ENCODE results near the gene AXIN1. TPM values are rescaled to one million over a fixed set of nuclear protein-coding genes. Genes with fewer than 3 reads are reported as not detected.

The AXIN1 gene
- total RNA-seq, 2 donors from 2014 or later: 14.8 TPM

- Histone ChIP-seq H3K4me1 (peaks cover 56% of the 10 kb centered on the region), H3K27me3 (no peaks in the 10 kb centered on the region), H3K4me3 (peak overlapping the region in 1 of 2 donors; percentile 56), H3K27ac (peak overlapping the region; percentile 32 to 90 (median 85)), H3K9me3 (no peaks in the 10 kb centered on the region), H3K36me3 (replicated peaks in 1 of 2; ENCODE audit: insufficient read depth in 1 of 2, low read depth in 2 of 2) (peaks cover 0 to 5% of the 10 kb centered on the region in 2 donors)
- no peak for ATAC-seq
- 43 to 52% methylated on average over 22 to 48 of the region's 48 CpGs for WGBS, 2 donors
- peak in 1 of 4 donors; percentile 38 for DNase-seq
- TF ChIP-seq POLR2A (IDR thresholded peaks at IDR 0.05) (no peak), CTCF (IDR thresholded peaks at IDR 0.05) (no peak)
- intact Hi-C loops (cut with DNase I): no loop called here
These were observed 67.1 kb downstream of the AXIN1 start for GRCh38 chr16:285146-286055.

DNA sequence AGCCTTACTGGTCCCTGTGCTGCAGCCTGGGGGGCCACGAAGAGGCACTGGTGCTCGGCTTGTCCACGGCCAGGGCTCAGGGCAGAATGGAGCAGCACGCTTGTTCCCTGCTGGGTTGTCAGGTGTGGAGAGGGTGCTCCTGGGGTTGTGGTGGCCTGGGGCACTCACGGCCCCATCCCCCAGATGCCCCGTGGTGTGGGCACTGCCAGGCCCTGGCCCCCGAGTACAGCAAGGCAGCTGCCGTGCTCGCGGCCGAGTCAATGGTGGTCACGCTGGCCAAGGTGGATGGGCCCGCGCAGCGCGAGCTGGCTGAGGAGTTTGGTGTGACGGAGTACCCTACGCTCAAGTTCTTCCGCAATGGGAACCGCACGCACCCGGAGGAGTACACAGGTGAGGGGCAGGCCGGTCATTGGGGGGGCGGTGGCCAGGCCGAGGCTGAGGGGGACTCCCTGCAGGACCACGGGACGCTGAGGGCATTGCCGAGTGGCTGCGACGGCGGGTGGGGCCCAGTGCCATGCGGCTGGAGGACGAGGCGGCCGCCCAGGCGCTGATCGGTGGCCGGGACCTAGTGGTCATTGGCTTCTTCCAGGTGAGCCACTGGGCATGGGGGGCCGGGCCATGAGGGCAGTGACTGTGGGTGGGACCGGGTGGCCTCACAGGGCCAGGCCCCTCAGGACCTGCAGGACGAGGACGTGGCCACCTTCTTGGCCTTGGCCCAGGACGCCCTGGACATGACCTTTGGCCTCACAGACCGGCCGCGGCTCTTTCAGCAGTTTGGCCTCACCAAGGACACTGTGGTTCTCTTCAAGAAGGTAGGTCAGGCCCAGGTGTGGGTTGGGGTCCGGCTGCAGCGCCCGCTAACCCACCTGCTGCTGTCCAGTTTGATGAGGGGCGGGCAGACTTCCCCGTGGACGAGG is 68.1 kb downstream of the AXIN1 start:
- H3K4me3 ChIP-seq: peak overlapping the region in 1 of 2 donors; percentile 56
- no peaks in the 10 kb centered on the region for H3K27me3 ChIP-seq
- ATAC-seq (no peak), DNase-seq (peak in 1 of 4 donors; percentile 40)
- WGBS, 2 donors: 47 to 67% methylated on average over 21 to 52 of the region's 52 CpGs
- intact Hi-C loops (cut with DNase I): no loop called here
- H3K27ac ChIP-seq: peak overlapping the region; percentile 47 to 90 (median 85)
- no peaks in the 10 kb centered on the region for H3K9me3 ChIP-seq
- peaks cover 60% of the 10 kb centered on the region for H3K4me1 ChIP-seq
- peak in 1 of 3 donors; percentile 11 for TF ChIP-seq POLR2A (IDR thresholded peaks at IDR 0.05)
- no peak for TF ChIP-seq CTCF (IDR thresholded peaks at IDR 0.05)
- peaks cover 0 to 5% of the 10 kb centered on the region in 2 donors for H3K36me3 ChIP-seq (replicated peaks in 1 of 2; ENCODE audit: insufficient read depth in 1 of 2, low read depth in 2 of 2)

GRCh38 chr16:283033-283805 is 69.3 kb downstream of the AXIN1 start, which contains the start of gene PDIA2:
TSS of gene PDIA2 (plus strand) at chr16:283164. CDS start at chr16:283170, 6 bp downstream.
- Histone ChIP-seq H3K36me3 (replicated peaks in 1 of 2; ENCODE audit: insufficient read depth in 1 of 2, low read depth in 2 of 2) (peaks cover 0 to 2% of the 10 kb centered on the region in 2 donors), H3K9me3 (no peaks in the 10 kb centered on the region), H3K4me1 (peaks cover 53% of the 10 kb centered on the region), H3K4me3 (peak within 1 kb of the TSS; percentile 22 to 56), H3K27ac (peak within 1 kb of the TSS; percentile 82 to 90 (median 87)), H3K27me3 (no peaks in the 10 kb centered on the region)
- peak; percentile 80 to 94 (median 90) for TF ChIP-seq POLR2A (IDR thresholded peaks at IDR 0.05)
- TF ChIP-seq CTCF (IDR thresholded peaks at IDR 0.05): peak in 1 of 7 experiments; percentile 19
- DNase-seq (peak; percentile 89 to 93 (median 92)), ATAC-seq (peak; percentile 77)
- intact Hi-C loops (cut with DNase I): no loop called here
- WGBS, 2 donors: 24 to 33% methylated on average over 1 to 17 of the region's 25 CpGs

GRCh38 chr16:282491-282890 is 70.0 kb downstream of the AXIN1 start:
- Histone ChIP-seq H3K4me3 (no peak overlapping the region), H3K4me1 (peaks cover 46% of the 10 kb centered on the region), H3K27ac (peak overlapping the region; percentile 82 to 90 (median 87)), H3K9me3 (no peaks in the 10 kb centered on the region), H3K36me3 (replicated peaks in 1 of 2; ENCODE audit: insufficient read depth in 1 of 2, low read depth in 2 of 2) (no peaks in the 10 kb centered on the region), H3K27me3 (no peaks in the 10 kb centered on the region)
- WGBS, 2 donors: 29 to 32% methylated on average over 6 to 11 of the region's 22 CpGs
- TF ChIP-seq POLR2A (IDR thresholded peaks at IDR 0.05) (no peak), CTCF (IDR thresholded peaks at IDR 0.05) (no peak)
- ATAC-seq (peak; percentile 15), DNase-seq (peak in 1 of 4 donors; percentile 42)
- intact Hi-C loops (cut with DNase I): no loop called here
